ENCODE measurements around the gene CCN2.
"Not testable (repeated sequence)": the region's sequence is repeated elsewhere in the genome, so short reads cannot be mapped to it uniquely, and the experiment has no call there.

The CCN2 gene

DNA sequence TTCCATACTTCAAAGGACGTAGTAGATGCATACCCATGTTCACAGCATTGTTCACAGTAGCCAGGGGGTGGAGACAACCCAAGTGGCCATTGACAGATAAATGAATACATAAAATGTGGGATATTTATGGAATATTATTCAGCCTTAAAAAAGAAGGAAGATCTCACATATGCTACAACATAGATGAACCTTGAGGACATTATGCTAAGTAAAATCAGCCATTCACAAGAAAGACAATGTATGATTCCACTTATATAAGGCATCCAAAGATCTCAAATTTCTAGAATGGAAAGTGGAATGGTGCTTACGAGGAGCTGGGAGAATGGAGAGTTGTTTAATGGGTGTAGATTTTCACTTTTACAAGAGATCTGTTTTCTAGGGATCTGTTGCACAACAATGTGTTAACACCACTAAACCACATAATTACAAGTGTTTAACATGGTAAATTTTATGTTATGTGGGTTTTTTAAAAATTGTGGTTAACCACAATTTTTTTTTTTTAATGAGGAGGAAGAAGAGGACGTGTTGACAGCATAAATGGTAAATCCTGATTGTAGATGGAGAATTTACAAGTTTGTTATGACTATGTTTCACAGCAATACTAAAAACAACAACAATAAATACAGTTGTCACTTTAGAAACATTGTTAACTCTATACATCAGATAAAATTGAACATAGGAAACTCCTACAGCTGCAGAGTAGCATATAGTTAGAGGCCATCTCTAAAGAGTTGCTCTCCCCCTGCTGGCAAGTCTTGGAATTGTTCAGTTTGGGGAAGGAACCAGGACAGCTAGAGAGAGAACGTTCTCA lies 41.6 kb downstream of the CCN2 start:
- DNase-seq (ENCODE audit: low read depth in 2 of 2): peak; percentile 25 to 56

DNA sequence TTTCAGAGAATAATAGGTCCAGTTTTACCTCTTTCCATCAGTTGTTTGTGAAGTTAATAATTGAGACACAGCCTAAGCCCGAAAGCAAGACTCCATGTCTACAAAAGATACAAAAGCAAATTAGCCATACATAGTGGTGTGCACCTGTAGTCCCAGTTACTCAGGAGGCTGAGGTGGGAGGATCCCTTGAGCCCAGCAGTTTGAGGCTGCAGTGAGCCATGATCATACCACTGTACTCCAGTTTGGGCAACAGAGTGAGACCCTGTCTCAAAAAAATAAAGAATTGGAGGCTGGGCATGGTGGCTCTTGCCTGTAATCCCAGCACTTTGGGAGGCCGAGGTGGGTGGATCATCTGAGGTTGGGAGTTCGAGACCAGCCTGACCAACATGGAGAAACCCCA lies 42.4 kb downstream of the CCN2 start:
- not testable (repeated sequence) for DNase-seq (ENCODE audit: low read depth in 2 of 2)

DNA sequence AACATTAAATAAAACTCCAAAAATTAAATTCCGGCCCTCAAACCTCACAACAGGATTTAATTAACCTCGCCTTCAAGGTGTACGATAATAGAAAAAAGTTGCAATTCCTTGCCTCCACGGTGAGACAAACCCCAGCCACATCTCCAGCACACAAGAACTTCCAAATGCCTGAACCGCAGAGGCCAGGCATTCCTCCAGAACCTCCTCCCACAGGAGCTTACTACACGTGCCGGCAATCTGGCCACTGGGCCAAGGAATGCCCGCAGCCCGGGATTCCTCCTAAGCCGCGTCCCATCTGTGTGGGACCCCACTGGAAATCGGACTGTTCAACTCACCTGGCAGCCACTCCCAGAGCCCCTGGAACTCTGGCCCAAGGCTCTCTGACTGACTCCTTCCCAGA lies 47.4 kb downstream of the CCN2 start:
- not testable (repeated sequence) for DNase-seq (ENCODE audit: low read depth in 2 of 2)

DNA sequence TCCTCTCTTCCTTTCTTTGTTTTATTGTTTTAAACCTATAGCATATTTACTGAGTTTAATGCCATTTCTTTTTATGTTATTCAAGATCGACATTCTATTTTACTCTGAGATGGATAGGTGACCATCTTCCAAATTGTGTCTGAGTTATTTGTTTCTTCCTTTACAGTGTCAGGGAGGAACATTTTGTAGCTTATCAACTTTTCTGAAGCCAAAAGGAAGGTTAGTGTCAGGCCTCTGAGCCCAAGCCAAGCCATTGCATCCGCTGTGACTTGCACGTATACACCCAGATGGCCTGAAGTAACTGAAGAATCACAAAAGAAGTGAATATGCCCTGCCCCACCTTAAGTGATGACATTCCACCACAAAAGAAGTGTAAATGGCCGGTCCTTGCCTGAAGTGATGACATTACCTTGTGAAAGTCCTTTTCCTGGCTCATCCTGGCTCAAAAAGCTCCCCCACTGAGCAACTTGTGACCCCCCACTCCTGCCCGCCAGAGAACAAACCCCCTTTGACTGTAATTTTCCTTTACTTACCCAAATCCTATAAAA lies 49.8 kb downstream of the CCN2 start:
- DNase-seq (ENCODE audit: low read depth in 2 of 2): not testable (repeated sequence)

DNA sequence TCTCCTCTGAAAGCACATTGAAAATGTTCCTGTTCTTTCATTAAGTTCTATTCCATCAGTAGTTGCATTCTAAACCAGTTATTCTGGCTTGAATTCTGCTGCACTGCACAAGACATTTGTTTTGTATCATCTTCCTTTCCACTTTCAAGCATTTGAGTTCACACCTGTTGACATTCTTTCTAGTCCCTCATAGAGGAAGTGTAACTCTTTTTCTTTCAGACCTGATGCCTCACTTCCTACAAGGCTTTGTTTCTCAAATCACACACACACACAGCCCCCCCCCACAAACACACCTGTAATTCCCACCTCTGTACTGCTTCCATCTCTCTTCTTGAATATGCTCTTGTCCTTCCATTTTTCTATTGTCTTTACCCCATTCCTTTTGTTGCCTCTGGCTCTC lies 50.9 kb downstream of the CCN2 start:
- DNase-seq (ENCODE audit: low read depth in 2 of 2): no peak

DNA sequence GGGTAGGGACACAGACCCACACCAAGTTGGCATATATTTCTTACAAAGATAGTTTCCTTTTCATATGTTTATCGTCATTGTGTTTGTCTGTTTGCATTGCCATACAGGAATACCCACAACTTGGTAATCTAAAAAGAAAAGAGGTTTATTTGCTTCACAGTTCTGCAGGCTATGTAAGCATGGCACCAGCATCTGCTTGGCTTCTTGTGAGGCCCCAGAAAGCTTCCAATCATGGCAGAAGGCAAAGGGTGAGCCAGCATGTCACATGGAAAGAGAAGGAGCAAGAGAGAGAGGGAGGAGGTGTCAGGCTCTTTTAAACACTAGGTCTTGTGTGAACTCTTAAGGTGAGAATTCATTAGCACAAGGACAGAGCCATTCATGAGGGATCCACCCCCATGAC lies 52.5 kb downstream of the CCN2 start:
- DNase-seq (ENCODE audit: low read depth in 2 of 2): no peak
